ENCODE results near the gene TNNT3.

Gene TNNT3

GRCh38 chr11:1928891-1929541, 9.5 kb downstream of the TNNT3 start:
- in situ Hi-C loops (cut with HindIII; ENCODE audit: low pct_ligation_motif_present, low pct_unique_long_range_greater_than_20kb, low sequenced_read_pairs), result no loop called here
- no peak for DNase-seq

GRCh38 chr11:1929621-1930461, 10.3 kb downstream of the TNNT3 start:
- no peak for DNase-seq
- in situ Hi-C loops (cut with HindIII; ENCODE audit: low pct_ligation_motif_present, low pct_unique_long_range_greater_than_20kb, low sequenced_read_pairs), result no loop called here

- in situ Hi-C loops (cut with HindIII; ENCODE audit: low pct_ligation_motif_present, low pct_unique_long_range_greater_than_20kb, low sequenced_read_pairs), result no loop called here
- no peak for DNase-seq
These were observed 10.9 kb downstream of the TNNT3 start for GRCh38 chr11:1930462-1930830.

GRCh38 chr11:1931341-1932104, 12.0 kb downstream of the TNNT3 start:
- in situ Hi-C loops (cut with HindIII; ENCODE audit: low pct_ligation_motif_present, low pct_unique_long_range_greater_than_20kb, low sequenced_read_pairs), result no loop called here
- no peak for DNase-seq

- in situ Hi-C loops (cut with HindIII; ENCODE audit: low pct_ligation_motif_present, low pct_unique_long_range_greater_than_20kb, low sequenced_read_pairs), result no loop called here
- no peak for DNase-seq
These were observed 12.6 kb downstream of the TNNT3 start for GRCh38 chr11:1932105-1932480.

- no peak for DNase-seq
- in situ Hi-C loops (cut with HindIII; ENCODE audit: low pct_ligation_motif_present, low pct_unique_long_range_greater_than_20kb, low sequenced_read_pairs), result no loop called here
These were observed 13.2 kb downstream of the TNNT3 start for GRCh38 chr11:1932681-1933080.

GRCh38 chr11:1933416-1934334, 14.2 kb downstream of the TNNT3 start:
- DNase-seq, result no peak
- in situ Hi-C loops (cut with HindIII; ENCODE audit: low pct_ligation_motif_present, low pct_unique_long_range_greater_than_20kb, low sequenced_read_pairs), result no loop called here

- in situ Hi-C loops (cut with HindIII; ENCODE audit: low pct_ligation_motif_present, low pct_unique_long_range_greater_than_20kb, low sequenced_read_pairs), result no loop called here
- DNase-seq, result no peak
These were observed 15.0 kb downstream of the TNNT3 start for GRCh38 chr11:1934335-1935155.

GRCh38 chr11:1935156-1936071, 15.9 kb downstream of the TNNT3 start:
- in situ Hi-C loops (cut with HindIII; ENCODE audit: low pct_ligation_motif_present, low pct_unique_long_range_greater_than_20kb, low sequenced_read_pairs), result no loop called here
- DNase-seq, result no peak

- no peak for DNase-seq
- in situ Hi-C loops (cut with HindIII; ENCODE audit: low pct_ligation_motif_present, low pct_unique_long_range_greater_than_20kb, low sequenced_read_pairs), result no loop called here
These were observed 16.7 kb downstream of the TNNT3 start for GRCh38 chr11:1936072-1936780.

GRCh38 chr11:1936781-1937615, 17.5 kb downstream of the TNNT3 start:
- in situ Hi-C loops (cut with HindIII; ENCODE audit: low pct_ligation_motif_present, low pct_unique_long_range_greater_than_20kb, low sequenced_read_pairs), result no loop called here

GRCh38 chr11:1937616-1938342, 18.3 kb downstream of the TNNT3 start:
- in situ Hi-C loops (cut with HindIII; ENCODE audit: low pct_ligation_motif_present, low pct_unique_long_range_greater_than_20kb, low sequenced_read_pairs), result no loop called here
- DNase-seq, result no peak

More at GRCh38 chr11:1936781-1937615, 17.5 kb downstream of the TNNT3 start:
- DNase-seq, result no peak

- DNase-seq, result no peak
- in situ Hi-C loops (cut with HindIII; ENCODE audit: low pct_ligation_motif_present, low pct_unique_long_range_greater_than_20kb, low sequenced_read_pairs), result no loop called here
These were observed 19.0 kb downstream of the TNNT3 start for GRCh38 chr11:1938343-1939005.

GRCh38 chr11:1939006-1939625, 19.6 kb downstream of the TNNT3 start:
- in situ Hi-C loops (cut with HindIII; ENCODE audit: low pct_ligation_motif_present, low pct_unique_long_range_greater_than_20kb, low sequenced_read_pairs), result no loop called here
- no peak for DNase-seq
